HFFc6 (cell line): ENCODE measurements around the gene CLTCL1. TPM values are rescaled to one million over a fixed set of nuclear protein-coding genes. Genes with fewer than 3 reads are reported as not detected.

Experiments
- DNase-seq: peaks from one replicate; pipeline ENCODE4 v3.0.0-alpha.2; 2018
- H3K27ac Mint-ChIP-seq: 2 replicates; pipeline ENCODE4 v1.8.0; 2020; ENCODE audit warnings: mild to moderate bottlenecking, mixed read lengths
- H3K27me3 Mint-ChIP-seq: 2 replicates; pipeline ENCODE4 v1.8.0; 2021; ENCODE audit warnings: mild to moderate bottlenecking, moderate library complexity, mixed read lengths; ENCODE audit not compliant: insufficient read depth
- H3K36me3 Mint-ChIP-seq: 2 replicates; pipeline ENCODE4 v1.8.0; 2021; ENCODE audit warnings: low read depth, mixed read lengths
- H3K4me1 Mint-ChIP-seq: 2 replicates; pipeline ENCODE4 v1.8.0; 2020; ENCODE audit warnings: low read depth, mixed read lengths
- H3K4me3 Mint-ChIP-seq: 2 replicates; pipeline ENCODE4 v1.8.0; 2020; ENCODE audit warnings: mild to moderate bottlenecking, moderate library complexity, mixed read lengths
- H3K9me3 Mint-ChIP-seq: 2 replicates; pipeline ENCODE4 v1.8.0; 2020; ENCODE audit warnings: mild to moderate bottlenecking, mixed read lengths
- CTCF ChIP-seq: fragments of 200-600 bp; sonication (generic); IDR thresholded peaks from 2 replicates; pipeline ENCODE4 v1.5.0; 2021; ENCODE audit warnings: antibody characterized with exemption, mild to moderate bottlenecking
- total RNA-seq, 6 experiments: library from RNA; stranded (reverse); fragmentation: NEBNext Ultra II Directional; extraction: Animal tissue kit (Norgen Biotek cat#: 25700); gene quantifications; 2 replicates in 1 of 6; 3 replicates in 5 of 6; pipeline ENCODE4 v1.2.3, GENCODE V29; 2021

CLTCL1 gene
- total RNA-seq, 6 experiments from 2014 or later = 6.3 to 9.0 (median 7.3) TPM

- H3K27ac Mint-ChIP-seq = no peak overlapping the region
- no peak for DNase-seq
- peaks cover 17% of the 10 kb centered on the region for H3K36me3 Mint-ChIP-seq
- no peak for TF ChIP-seq CTCF
- H3K4me3 Mint-ChIP-seq = no peak overlapping the region
- H3K27me3 Mint-ChIP-seq = no peaks in the 10 kb centered on the region
- no peaks in the 10 kb centered on the region for H3K4me1 Mint-ChIP-seq
- no peaks in the 10 kb centered on the region for H3K9me3 Mint-ChIP-seq
Observed at GRCh38 chr22:19232623-19233022, 58.9 kb downstream of the CLTCL1 start.

- no peaks in the 10 kb centered on the region for H3K27me3 Mint-ChIP-seq
- no peak for TF ChIP-seq CTCF
- H3K27ac Mint-ChIP-seq = no peak overlapping the region
Observed at GRCh38 chr22:19231986-19232385, 59.5 kb downstream of the CLTCL1 start.

GRCh38 chr22:19229600-19229999 is 61.9 kb downstream of the CLTCL1 start:
- Mint-ChIP-seq H3K4me3 (no peak overlapping the region), H3K4me1 (no peaks in the 10 kb centered on the region), H3K36me3 (peaks cover 17% of the 10 kb centered on the region), H3K27me3 (no peaks in the 10 kb centered on the region), H3K27ac (no peak overlapping the region), H3K9me3 (no peaks in the 10 kb centered on the region)
- DNase-seq = no peak
- TF ChIP-seq CTCF = no peak

More at GRCh38 chr22:19231986-19232385, 59.5 kb downstream of the CLTCL1 start:
- peaks cover 17% of the 10 kb centered on the region for H3K36me3 Mint-ChIP-seq
- H3K9me3 Mint-ChIP-seq = no peaks in the 10 kb centered on the region
- H3K4me1 Mint-ChIP-seq = no peaks in the 10 kb centered on the region
- no peak for DNase-seq
- no peak overlapping the region for H3K4me3 Mint-ChIP-seq

- TF ChIP-seq CTCF = no peak
- H3K36me3 Mint-ChIP-seq = peaks cover 13% of the 10 kb centered on the region
- H3K4me1 Mint-ChIP-seq = no peaks in the 10 kb centered on the region
- no peak for DNase-seq
- H3K4me3 Mint-ChIP-seq = no peak overlapping the region
- H3K27me3 Mint-ChIP-seq = no peaks in the 10 kb centered on the region
- H3K9me3 Mint-ChIP-seq = no peaks in the 10 kb centered on the region
- no peak overlapping the region for H3K27ac Mint-ChIP-seq
Observed at GRCh38 chr22:19228179-19228578, 63.3 kb downstream of the CLTCL1 start.

GRCh38 chr22:19226428-19226827 is 65.1 kb downstream of the CLTCL1 start:
- Mint-ChIP-seq H3K4me1 (no peaks in the 10 kb centered on the region), H3K36me3 (peaks cover 11% of the 10 kb centered on the region; the same call in 1 of the 2 replicates), H3K27me3 (no peaks in the 10 kb centered on the region), H3K4me3 (no peak overlapping the region), H3K27ac (no peak overlapping the region), H3K9me3 (no peaks in the 10 kb centered on the region)
- DNase-seq = no peak
- no peak for TF ChIP-seq CTCF

- Mint-ChIP-seq H3K27ac (no peak overlapping the region), H3K4me3 (no peak overlapping the region), H3K27me3 (peaks cover 2% of the 10 kb centered on the region; the same call in 1 of the 2 replicates), H3K4me1 (no peaks in the 10 kb centered on the region), H3K36me3 (peaks cover 11% of the 10 kb centered on the region; the same call in 1 of the 2 replicates), H3K9me3 (no peaks in the 10 kb centered on the region)
- no peak for DNase-seq
- no peak for TF ChIP-seq CTCF
Observed at GRCh38 chr22:19225560-19225959, 66.0 kb downstream of the CLTCL1 start.
